ENCODE data around the gene DUSP15. TPM values are rescaled to one million over a fixed set of nuclear protein-coding genes. Genes with fewer than 3 reads are reported as not detected.
"Not testable (repeated sequence)": the region's sequence is repeated elsewhere in the genome, so short reads cannot be mapped to it uniquely, and the experiment has no call there.

The DUSP15 gene
- total RNA-seq, 1 donor from 2014 or later, result 9.8 TPM

- no peak for FAIRE-seq
Measured at GRCh38 chr20:31826074-31826473, 44.3 kb downstream of the DUSP15 start.

GRCh38 chr20:31824554-31825313 lies 45.6 kb downstream of the DUSP15 start:
- DNase-seq (ENCODE audit: low spot score in 2 of 2) (no peak), FAIRE-seq (no peak)

More at GRCh38 chr20:31826074-31826473, 44.3 kb downstream of the DUSP15 start:
- DNase-seq (ENCODE audit: low spot score in 2 of 2), result no peak

- DNase-seq (ENCODE audit: low spot score in 2 of 2) (no peak), FAIRE-seq (no peak)
Measured at GRCh38 chr20:31824125-31824485, 46.2 kb downstream of the DUSP15 start.

- FAIRE-seq (no peak), DNase-seq (ENCODE audit: low spot score in 2 of 2) (no peak)
Measured at GRCh38 chr20:31823360-31824124, 46.8 kb downstream of the DUSP15 start.

GRCh38 chr20:31822421-31823330 lies 47.7 kb downstream of the DUSP15 start:
- DNase-seq (ENCODE audit: low spot score in 2 of 2) (peak; percentile 84 to 91), FAIRE-seq (no peak)

GRCh38 chr20:31821427-31821826 lies 48.9 kb downstream of the DUSP15 start:
- FAIRE-seq, result no peak
- no peak for DNase-seq (ENCODE audit: low spot score in 2 of 2)

- FAIRE-seq, result no peak
- no peak for DNase-seq (ENCODE audit: low spot score in 2 of 2)
Measured at GRCh38 chr20:31820228-31820627, 50.1 kb downstream of the DUSP15 start.

- FAIRE-seq (no peak), DNase-seq (ENCODE audit: low spot score in 2 of 2) (no peak)
Measured at GRCh38 chr20:31819083-31819784, 51.1 kb downstream of the DUSP15 start, which contains the start of gene MYLK2. MYLK2 (plus strand) TSS chr20:31819356; CDS start chr20:31819581, 225 bp downstream.

GRCh38 chr20:31818376-31818908 lies 51.9 kb downstream of the DUSP15 start:
- DNase-seq (ENCODE audit: low spot score in 2 of 2), result peak in 1 of 2 donors; percentile 5
- FAIRE-seq, result no peak

- no peak for FAIRE-seq
- DNase-seq (ENCODE audit: low spot score in 2 of 2), result peak in 1 of 2 donors; percentile 2
Measured at GRCh38 chr20:31817461-31817860, 52.9 kb downstream of the DUSP15 start.

- DNase-seq (ENCODE audit: low spot score in 2 of 2) (no peak), FAIRE-seq (no peak)
Measured at GRCh38 chr20:31816221-31816620, 54.1 kb downstream of the DUSP15 start.

GRCh38 chr20:31815408-31816188 lies 54.7 kb downstream of the DUSP15 start:
- peak in 1 of 2 donors; percentile 5 for DNase-seq (ENCODE audit: low spot score in 2 of 2)
- FAIRE-seq, result no peak

- DNase-seq (ENCODE audit: low spot score in 2 of 2); FAIRE-seq: not testable (repeated sequence)
Measured at GRCh38 chr20:31814142-31814541, 56.2 kb downstream of the DUSP15 start.

GRCh38 chr20:31813611-31814010 lies 56.7 kb downstream of the DUSP15 start:
- DNase-seq (ENCODE audit: low spot score in 2 of 2) (no peak), FAIRE-seq (no peak)

GRCh38 chr20:31811796-31812728 lies 58.3 kb downstream of the DUSP15 start:
- DNase-seq (ENCODE audit: low spot score in 2 of 2) (no peak), FAIRE-seq (no peak)

- FAIRE-seq, result no peak
- DNase-seq (ENCODE audit: low spot score in 2 of 2), result no peak
Measured at GRCh38 chr20:31811198-31811597, 59.1 kb downstream of the DUSP15 start.

Data from frontal cortex (tissue), 4 donors.